ENCODE results near the gene IMMP2L.
A peak's percentile ranks its signal among the peaks of the same experiment; 100 is the strongest.

The IMMP2L gene

DNA sequence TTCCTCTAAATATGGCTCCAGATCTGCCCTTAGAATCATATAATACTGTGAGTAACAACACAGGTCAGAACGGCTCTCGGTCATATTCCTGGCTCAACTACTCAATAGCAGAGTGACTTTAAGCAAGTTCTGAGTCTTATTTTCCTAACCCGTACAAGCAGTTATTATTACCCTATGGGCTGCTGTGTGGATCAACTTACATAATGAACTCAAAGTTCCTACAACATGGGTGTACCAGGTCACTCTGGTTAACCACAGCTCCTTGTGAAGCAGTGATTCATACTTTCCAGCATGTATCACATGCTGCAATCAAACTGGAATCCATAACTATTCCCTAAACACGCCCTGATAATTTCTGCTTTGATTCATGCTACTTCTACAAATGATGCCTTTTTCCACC is 364.0 kb downstream of the IMMP2L start:
- no peak for DNase-seq

DNA sequence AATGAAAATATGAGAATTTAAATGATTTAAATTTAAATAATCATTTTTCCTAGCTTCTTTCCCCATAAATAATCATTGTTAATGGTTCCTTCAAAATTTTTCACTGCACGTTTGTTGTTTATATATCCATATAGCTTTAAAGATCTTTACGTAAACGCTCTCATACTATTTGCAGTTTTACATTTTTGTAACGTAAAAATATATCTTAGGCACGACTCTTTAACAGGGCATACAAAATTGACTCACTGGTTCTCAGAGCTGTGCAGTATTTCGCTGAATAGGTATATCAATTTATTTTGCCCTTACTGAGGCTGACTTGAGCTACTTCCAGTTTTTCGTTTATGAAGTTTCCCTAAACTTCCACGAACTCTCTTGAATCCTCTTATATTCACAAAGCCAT is 365.6 kb downstream of the IMMP2L start:
- DNase-seq = no peak

DNA sequence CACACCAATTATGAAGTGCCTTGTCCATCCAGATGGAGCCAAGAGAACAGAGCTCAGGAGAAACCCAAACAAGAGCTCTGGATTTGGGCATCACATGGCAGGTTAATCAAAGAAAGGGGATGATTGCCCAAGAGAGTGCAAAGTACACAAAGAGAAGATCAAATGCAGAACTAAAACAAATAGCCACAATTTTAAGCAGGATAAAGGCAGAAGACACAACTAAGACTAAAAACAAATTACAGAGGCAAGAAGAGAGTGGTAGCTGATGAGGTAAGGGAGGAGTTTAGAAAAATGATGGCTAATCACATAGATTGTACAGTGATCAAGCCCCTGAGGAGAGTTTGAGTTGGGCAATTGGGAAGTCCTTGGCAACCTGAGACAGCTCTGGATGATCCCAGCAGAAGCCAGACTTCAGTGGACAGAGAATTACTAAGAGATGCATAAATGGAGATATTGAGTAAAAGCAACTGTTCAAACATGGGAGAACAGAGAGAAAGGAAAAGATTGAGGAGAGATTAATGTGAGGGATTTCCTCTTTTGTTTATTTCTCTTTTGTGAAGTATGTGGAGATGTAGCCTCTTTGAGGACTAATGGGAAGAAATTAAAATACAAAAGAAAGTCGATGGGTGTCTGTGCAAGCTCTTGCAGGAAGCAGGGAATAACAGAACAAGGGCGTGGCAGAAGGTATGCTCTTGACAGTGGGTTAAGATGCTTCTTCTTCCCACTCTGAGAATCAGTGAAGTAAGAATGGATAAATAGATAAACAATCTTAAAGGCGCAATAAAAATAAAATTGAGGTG is 369.5 kb downstream of the IMMP2L start:
- DNase-seq = no peak

DNA sequence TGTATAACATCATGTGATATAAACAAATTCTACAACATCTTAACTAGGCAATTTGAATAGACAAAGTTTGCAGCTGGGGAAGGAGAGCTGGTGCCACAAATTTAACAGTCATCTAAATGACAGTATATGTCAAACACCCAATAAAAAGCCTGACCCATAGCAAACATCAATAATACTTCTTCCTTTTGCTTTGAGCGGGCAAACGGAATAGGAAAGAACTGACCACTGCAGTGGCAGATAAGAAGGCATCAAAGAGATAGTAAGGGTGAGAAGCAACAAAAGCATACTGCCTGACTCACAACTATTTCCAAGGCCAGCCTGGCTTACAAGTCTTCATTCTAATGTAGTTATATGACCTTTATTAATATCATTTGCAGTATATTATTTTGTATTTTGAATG is 371.5 kb downstream of the IMMP2L start:
- no peak for DNase-seq

DNA sequence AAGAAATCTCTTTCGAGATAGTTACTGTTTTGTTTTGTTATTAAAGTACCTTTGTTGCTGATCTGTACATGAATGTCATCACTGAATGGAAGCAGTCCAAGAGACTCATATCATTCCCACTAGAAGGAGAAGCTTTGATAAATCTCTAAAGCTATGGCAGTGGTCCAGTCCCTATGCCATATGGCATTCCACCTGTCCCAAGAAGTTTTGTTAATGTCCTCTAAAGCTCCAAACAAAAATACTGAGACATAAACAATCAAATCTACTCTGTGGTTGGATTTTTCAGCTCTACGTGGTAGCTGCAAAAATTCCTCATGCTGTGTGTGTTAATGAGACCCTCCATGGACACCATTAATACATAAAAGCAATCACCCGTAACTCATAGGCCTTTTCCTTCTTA is 377.3 kb downstream of the IMMP2L start:
- DNase-seq = peak; percentile 15

- DNase-seq = no peak
These were observed 379.0 kb downstream of the IMMP2L start for GRCh38 chr7:111183321-111183720.

GRCh38 chr7:111180338-111180737 is 382.0 kb downstream of the IMMP2L start:
- no peak for DNase-seq

- no peak for DNase-seq
These were observed 386.3 kb downstream of the IMMP2L start for GRCh38 chr7:111175908-111176441.

DNA sequence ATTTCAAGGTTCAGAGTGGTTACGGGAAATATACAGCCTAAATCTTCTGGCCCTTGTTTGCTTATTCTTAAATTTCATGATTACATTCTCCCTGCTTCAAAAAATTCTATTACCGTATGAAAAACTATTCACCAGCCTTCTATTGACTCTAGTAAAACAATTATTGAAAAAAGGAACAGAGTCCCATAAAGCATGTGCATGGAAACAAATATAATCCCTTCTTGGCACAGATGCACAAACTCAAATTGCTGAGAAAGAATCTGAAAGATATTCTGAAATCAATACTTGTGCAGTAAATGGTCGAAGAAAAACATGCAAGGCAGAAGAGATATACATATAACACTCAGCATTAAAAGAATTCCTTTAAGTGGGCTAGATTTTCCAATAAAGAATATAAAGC is 387.8 kb downstream of the IMMP2L start:
- DNase-seq = no peak

- DNase-seq = no peak
These were observed 388.3 kb downstream of the IMMP2L start for GRCh38 chr7:111173990-111174389.

- DNase-seq = no peak
These were observed 388.8 kb downstream of the IMMP2L start for GRCh38 chr7:111173528-111173927.

DNA sequence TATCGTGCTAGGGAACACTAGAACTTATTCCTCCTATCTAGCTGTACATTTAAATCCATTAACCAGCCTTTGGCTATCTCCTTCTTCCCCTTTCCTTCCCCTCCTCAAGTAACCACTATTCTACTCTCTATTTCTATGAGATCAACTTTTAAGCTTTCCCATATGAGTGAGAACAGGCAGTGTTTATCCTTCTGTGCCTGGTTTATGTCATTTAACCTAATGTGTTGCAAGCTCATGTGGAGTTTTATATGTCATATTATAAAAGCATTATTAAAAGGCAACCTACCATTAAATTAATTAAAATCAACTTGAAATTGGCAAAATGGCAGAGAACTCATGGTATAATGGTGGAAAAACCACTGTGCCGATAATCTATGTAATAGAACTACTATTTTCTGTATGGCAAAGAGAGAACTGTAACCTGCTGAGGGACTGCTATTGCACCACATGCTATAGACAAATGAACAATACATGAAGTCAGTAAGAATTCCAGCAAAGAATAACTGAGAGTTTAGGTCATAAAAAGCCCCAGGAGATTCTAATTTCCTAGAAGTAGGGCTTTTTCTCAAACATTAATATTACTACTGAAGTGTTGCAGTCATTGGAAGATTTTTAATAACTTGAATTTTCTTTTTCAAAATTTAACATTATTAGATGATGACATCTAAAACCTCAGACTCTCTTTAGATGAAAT is 389.6 kb downstream of the IMMP2L start:
- DNase-seq = no peak

- peak; percentile 79 for DNase-seq
These were observed 394.1 kb downstream of the IMMP2L start for GRCh38 chr7:111168182-111168581.

GRCh38 chr7:111164442-111164841 is 397.9 kb downstream of the IMMP2L start:
- no peak for DNase-seq

GRCh38 chr7:111162692-111163091 is 399.6 kb downstream of the IMMP2L start:
- no peak for DNase-seq

DNA sequence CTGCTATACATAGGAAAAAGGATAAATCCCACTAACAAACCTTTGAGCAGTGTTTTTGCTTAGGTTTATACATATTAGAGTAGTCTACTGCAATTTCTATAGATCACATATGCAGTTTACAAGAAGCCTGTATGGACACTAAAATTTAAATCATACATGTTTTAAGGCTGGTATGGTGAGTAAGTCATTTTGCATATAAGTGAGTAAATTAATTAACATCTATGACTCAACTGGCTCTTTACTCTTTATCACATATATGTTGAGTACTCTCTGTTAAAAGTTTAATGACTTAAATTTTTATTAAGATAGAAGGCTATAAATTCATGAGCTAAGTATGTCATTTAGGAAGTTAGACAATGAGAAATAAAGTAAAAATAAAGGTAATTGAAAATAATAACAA is 402.0 kb downstream of the IMMP2L start:
- DNase-seq = no peak

DNA sequence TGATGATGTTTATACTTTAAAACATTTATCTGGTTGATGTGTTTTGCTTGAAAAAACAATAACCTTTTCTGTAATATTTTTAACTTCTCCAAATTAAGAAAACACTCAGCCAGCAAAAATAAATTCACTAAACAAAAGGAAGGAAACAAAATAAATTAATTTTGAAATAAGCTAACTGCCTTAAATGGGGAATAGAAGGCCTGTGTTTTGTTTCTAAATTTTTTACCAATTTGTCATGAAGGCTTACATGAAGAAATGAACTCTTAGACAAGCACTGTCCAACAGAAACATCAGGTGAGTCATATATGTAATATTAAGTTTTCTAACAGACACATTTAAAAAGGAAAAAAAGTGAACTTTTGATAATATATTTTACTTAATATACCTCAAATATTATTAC is 402.9 kb downstream of the IMMP2L start:
- DNase-seq = no peak

DNA sequence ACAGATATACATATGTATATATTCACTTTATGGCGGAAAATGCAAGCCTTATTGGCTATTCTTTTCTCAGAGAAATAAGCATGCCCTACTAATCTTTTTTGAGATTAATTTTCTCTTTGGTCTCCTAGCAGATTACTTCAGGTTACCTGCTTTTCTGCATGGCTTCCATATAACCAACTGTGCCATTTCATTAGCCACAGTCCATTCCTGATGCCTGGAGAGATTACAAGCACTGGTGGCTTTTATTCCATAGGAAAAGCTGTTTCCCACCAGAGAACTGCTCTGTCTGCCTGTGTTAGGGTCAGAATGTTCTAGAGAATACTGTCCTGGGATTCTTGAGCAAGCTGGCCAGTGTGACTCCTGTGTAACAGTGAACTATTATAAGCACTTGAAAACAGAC is 411.6 kb downstream of the IMMP2L start:
- no peak for DNase-seq

GRCh38 chr7:111147708-111148533 is 414.4 kb downstream of the IMMP2L start:
- DNase-seq = no peak

DNA sequence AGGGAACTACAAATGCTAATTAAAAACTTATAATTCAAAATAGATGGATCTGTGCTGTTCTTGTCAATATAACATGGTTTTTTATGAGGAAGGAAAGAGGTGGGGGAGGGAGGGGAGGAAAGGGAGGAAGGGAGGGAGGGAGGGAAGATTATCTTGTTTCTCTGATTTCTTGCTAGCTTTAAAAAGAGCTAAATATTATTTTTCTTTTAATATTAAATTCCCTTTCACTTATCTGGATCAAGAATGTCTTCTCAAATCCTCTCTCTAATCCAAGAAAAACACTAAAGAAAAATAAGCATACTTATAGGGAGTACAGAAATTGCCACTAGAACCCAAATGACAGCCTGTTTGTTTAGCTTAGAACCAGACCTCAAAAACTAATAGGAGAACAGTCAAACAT is 416.2 kb downstream of the IMMP2L start:
- DNase-seq = no peak

DNA sequence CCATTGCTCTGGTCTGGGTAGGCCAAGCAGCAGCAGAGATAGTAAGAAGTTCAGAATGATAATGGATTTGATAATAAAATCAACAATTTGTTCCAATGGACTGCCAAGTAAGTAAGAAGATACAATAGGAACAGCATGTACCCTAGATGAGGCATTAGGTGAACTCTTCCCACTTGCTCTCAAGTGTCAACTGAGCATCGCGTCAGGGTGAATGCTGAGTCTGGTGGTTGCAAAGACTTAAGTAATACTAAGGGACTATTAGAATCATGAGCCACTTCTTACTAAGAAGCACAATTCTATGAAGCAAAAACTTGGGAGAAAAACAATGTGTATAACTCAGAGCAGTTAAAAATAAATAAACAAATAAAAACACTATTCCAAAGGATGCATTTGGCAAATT is 416.8 kb downstream of the IMMP2L start:
- no peak for DNase-seq

DNA sequence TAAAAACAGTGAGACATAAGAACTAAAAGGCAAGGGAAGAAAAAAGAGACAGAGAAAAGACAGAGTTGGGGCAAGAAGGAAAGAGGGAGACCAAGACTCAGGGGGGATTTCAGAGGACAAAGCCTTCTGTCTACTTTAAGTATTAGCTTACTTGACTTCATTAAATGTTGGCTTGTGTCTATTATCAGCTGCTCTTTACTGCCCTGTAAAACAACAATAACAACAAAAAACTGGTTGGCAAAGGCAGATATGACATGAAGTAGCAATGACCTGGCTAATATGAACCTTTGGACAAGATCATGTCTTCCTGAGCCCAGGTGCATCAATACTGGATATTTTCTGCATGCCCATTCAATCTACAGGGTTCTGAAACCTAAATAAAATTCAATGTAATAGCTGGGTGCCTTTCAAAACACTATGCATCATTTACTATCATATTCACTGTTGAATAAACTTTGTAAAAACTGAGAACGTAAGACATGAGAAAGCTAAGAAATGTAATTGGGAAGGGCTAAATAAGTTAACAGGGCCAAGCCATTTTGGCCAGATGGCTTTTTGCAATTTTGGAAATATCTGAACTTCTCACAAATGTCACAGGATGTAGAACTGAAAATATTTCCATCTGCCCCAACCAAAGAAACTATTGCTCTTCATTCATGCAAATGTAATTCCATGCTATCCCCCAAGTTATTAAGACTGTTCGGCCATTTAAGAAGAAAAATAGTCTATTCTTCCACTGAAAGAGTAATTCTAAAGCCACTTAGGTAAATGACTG is 422.0 kb downstream of the IMMP2L start:
- no peak for DNase-seq

DNA sequence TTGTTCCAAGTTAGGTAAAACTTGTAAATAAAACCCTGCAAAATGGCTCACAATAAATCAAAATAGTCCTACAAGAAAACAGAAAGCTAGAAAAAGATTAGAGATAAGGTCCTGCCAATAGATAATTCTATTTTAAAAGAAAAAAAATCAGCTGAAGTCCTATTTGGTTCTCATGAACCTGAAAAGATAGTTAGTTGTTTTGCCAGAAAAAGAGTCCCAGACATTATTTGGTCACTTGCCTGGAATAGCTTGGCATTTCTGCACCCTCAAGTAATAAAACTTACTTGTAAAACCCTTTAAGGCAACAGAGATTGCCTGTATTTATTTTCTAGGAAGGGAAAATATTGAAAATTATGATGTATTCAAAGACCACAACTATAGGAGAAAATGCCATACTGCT is 423.7 kb downstream of the IMMP2L start:
- no peak for DNase-seq

Data from NCI-H1694 treated with DMSO at 0.1 percent for 48 hours (cell line).